Liver (tissue), 3 donors: Measurements from ENCODE around the gene MOB3C.

ENCODE experiments used
- ATF3 ChIP-seq: IDR thresholded peaks from 2 replicates; pipeline ENCODE4 v1.6.1; 2016; ENCODE audit warnings: antibody characterized with exemption
- EGR1 ChIP-seq, 2 donors: IDR thresholded peaks; 2 replicates each; pipeline ENCODE4 v1.6.1; 2016 to 2018; ENCODE audit warnings: antibody characterized with exemption in 2 of 2, low read depth in 2 of 2
- FOXA1 ChIP-seq: IDR thresholded peaks from 2 replicates; pipeline ENCODE4 v1.6.1; 2016; ENCODE audit warnings: antibody characterized with exemption
- GABPA ChIP-seq, 2 donors: IDR thresholded peaks in 1 of 2; conservative IDR thresholded peaks in 1 of 2; 2 replicates each; pipeline ENCODE4 v1.6.1; 2016; ENCODE audit warnings: antibody characterized with exemption in 2 of 2, mild to moderate bottlenecking in 1 of 2, moderate library complexity in 1 of 2
- RAD21 ChIP-seq, 2 donors: IDR thresholded peaks; 2 replicates each; pipeline ENCODE4 v1.6.1; 2016; ENCODE audit warnings: antibody characterized with exemption in 2 of 2, mild to moderate bottlenecking in 2 of 2
- REST ChIP-seq: IDR thresholded peaks from 2 replicates; pipeline ENCODE4 v1.6.1; 2016; ENCODE audit warnings: antibody characterized with exemption, mild to moderate bottlenecking
- SP1 ChIP-seq: IDR thresholded peaks from 2 replicates; pipeline ENCODE4 v1.6.1; 2018; ENCODE audit warnings: antibody characterized with exemption, mild to moderate bottlenecking
- TAF1 ChIP-seq: conservative IDR thresholded peaks from 2 replicates; pipeline ENCODE4 v1.6.1; 2016; ENCODE audit warnings: antibody characterized with exemption, mild to moderate bottlenecking
- TF ChIP-seq, protein P1 (sequence below): fragments of 150-350 bp; IDR thresholded peaks from 2 replicates; pipeline ENCODE4 v1.5.1; 2017; ENCODE audit warnings: improper control_type of control experiment, low read depth, low read length; ENCODE audit not compliant: missing input control
- TF ChIP-seq, protein P2 (sequence below): IDR thresholded peaks from 2 replicates; pipeline ENCODE4 v1.6.1; 2016; ENCODE audit warnings: antibody characterized with exemption
- donor health status: healthy.
- donor health status: healthy.

DNA sequence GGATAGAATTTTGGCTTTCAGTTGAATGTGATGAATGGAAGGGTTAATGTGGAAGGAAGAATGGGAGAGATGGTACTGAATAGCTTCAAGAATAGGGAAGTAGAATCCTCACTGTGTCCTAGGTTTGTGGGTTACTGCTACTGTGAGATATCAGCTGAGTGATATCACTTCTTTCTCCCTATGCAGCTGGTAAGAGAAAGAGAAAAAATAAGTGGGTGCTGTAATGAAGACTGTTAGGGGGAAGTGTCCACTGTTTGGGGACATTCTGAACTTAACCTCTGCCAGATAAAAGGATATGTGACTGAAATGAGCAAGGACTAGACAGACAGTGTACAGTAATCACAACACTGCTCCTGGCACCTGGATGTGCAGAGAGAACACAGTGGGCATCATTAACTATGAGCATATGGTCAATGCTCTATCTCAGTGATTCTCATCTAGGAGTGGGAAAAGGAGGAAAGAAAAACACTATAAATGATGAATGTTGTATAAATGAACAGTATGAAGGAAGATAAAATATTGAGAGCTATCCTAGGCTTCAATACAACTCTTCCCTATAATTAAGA is 25.6 kb upstream of the MOB3C start:
- TF ChIP-seq, protein P1, sequence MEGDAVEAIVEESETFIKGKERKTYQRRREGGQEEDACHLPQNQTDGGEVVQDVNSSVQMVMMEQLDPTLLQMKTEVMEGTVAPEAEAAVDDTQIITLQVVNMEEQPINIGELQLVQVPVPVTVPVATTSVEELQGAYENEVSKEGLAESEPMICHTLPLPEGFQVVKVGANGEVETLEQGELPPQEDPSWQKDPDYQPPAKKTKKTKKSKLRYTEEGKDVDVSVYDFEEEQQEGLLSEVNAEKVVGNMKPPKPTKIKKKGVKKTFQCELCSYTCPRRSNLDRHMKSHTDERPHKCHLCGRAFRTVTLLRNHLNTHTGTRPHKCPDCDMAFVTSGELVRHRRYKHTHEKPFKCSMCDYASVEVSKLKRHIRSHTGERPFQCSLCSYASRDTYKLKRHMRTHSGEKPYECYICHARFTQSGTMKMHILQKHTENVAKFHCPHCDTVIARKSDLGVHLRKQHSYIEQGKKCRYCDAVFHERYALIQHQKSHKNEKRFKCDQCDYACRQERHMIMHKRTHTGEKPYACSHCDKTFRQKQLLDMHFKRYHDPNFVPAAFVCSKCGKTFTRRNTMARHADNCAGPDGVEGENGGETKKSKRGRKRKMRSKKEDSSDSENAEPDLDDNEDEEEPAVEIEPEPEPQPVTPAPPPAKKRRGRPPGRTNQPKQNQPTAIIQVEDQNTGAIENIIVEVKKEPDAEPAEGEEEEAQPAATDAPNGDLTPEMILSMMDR = no peak
- TF ChIP-seq SP1 (no peak), REST (no peak), RAD21 (IDR thresholded peaks at IDR 0.05) (no peak), TAF1 (no peak), EGR1 (IDR thresholded peaks at IDR 0.05; ENCODE audit: low read depth in 2 of 2) (no peak), GABPA (IDR thresholded peaks at IDR 0.05 in 1 of 2, conservative IDR thresholded peaks at IDR 0.05 in 1 of 2) (no peak), FOXA1 (no peak), ATF3 (no peak)
- TF ChIP-seq, protein P2, sequence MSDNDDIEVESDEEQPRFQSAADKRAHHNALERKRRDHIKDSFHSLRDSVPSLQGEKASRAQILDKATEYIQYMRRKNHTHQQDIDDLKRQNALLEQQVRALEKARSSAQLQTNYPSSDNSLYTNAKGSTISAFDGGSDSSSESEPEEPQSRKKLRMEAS = no peak
